T-cell (primary cell): ENCODE data around the gene PIK3R1. TPM values are rescaled to one million over a fixed set of nuclear protein-coding genes. Genes with fewer than 3 reads are reported as not detected.

ENCODE experiments used
- ATAC-seq, 4 experiments: fragments of 200-7000 bp in 3 of 4; fragments of 150-1000 bp in 1 of 4; cut with Tn5 transposase; replicated peaks in 1 of 4; 1 replicate in 3 of 4; 2 replicates in 1 of 4; pipeline ENCODE4 v1.10.0; 2021; ENCODE audit warnings: moderate library complexity in 3 of 4, mild to moderate bottlenecking in 2 of 4, moderate number of reproducible peaks in 1 of 4
- CTCF ChIA-PET, 2 donors: fragments of 300-600 bp; sonication (Branson Sonifier 250); formaldehyde crosslinking; loops; one replicate each; lab custom pipeline; 2022; ENCODE audit warnings: antibody characterized with exemption in 2 of 2; lab: Charles Lee
- POLR2A ChIA-PET, 2 donors: fragments of 300-600 bp; sonication (Branson Sonifier 250); formaldehyde crosslinking; loops; one replicate each; lab custom pipeline; 2022; ENCODE audit warnings: antibody characterized with exemption in 2 of 2; lab: Charles Lee
- DNase-seq, 35 experiments: peaks; one replicate each; pipeline versions ENCODE4 v3.0.0 to v3.0.0-alpha.2; 2013 to 2023
- H3K27ac ChIP-seq: one replicate; pipeline ENCODE4 v1.5.1; 2013; ENCODE audit warnings: low read length
- H3K27me3 ChIP-seq, 2 experiments: replicated peaks in 1 of 2; 1 replicate in 1 of 2; 2 replicates in 1 of 2; pipeline versions ENCODE4 v1.6.1 to v1.7.0; 2013; ENCODE audit warnings: low read length in 1 of 2, mixed read lengths in 1 of 2; ENCODE audit not compliant: control insufficient read depth in 2 of 2, insufficient read depth in 2 of 2; ENCODE audit errors: extremely low read depth in 1 of 2
- H3K36me3 ChIP-seq, 2 donors: 1 replicate in 1 of 2; 2 replicates in 1 of 2; pipeline versions ENCODE4 v1.6.1 to v1.7.0; 2013; ENCODE audit warnings: low read length in 1 of 2; ENCODE audit not compliant: control insufficient read depth in 2 of 2, insufficient read depth in 1 of 2; ENCODE audit errors: extremely low read depth in 1 of 2
- H3K4me1 ChIP-seq, 2 experiments: 1 replicate in 1 of 2; 2 replicates in 1 of 2; pipeline versions ENCODE4 v1.6.1 to v1.7.0; 2013; ENCODE audit warnings: low read length in 2 of 2, mixed read lengths in 1 of 2; ENCODE audit not compliant: insufficient read depth in 2 of 2, control insufficient read depth in 1 of 2; ENCODE audit errors: extremely low read depth in 1 of 2
- H3K4me3 ChIP-seq, 2 donors: 1 replicate in 1 of 2; 2 replicates in 1 of 2; pipeline versions ENCODE4 v1.5.1 to v1.7.0; 2013; ENCODE audit warnings: mild to moderate bottlenecking in 2 of 2, low read length in 1 of 2, moderate library complexity in 1 of 2; ENCODE audit not compliant: control insufficient read depth in 1 of 2; ENCODE audit errors: extremely low read depth in 1 of 2
- H3K9me3 ChIP-seq: 2 replicates; pipeline ENCODE4 v1.7.0; 2013
- H3K27ac Mint-ChIP-seq, 2 donors: one replicate each; pipeline ENCODE4 v1.8.0; 2020 to 2021; ENCODE audit warnings: mild to moderate bottlenecking in 2 of 2, mixed read lengths in 2 of 2
- H3K27me3 Mint-ChIP-seq, 2 donors: one replicate each; pipeline ENCODE4 v1.8.0; 2021 to 2022; ENCODE audit warnings: mixed read lengths in 2 of 2
- H3K36me3 Mint-ChIP-seq: one replicate; pipeline ENCODE4 v1.8.0; 2021; ENCODE audit warnings: mixed read lengths
- H3K4me1 Mint-ChIP-seq, 3 donors: one replicate each; pipeline ENCODE4 v1.8.0; 2020 to 2022; ENCODE audit warnings: mixed read lengths in 3 of 3, mild to moderate bottlenecking in 1 of 3
- H3K4me3 Mint-ChIP-seq, 3 donors: one replicate each; pipeline ENCODE4 v1.8.0; 2020 to 2022; ENCODE audit warnings: mild to moderate bottlenecking in 3 of 3, mixed read lengths in 3 of 3, moderate library complexity in 3 of 3
- H3K9me3 Mint-ChIP-seq, 3 donors: one replicate each; pipeline ENCODE4 v1.8.0; 2020 to 2022; ENCODE audit warnings: mixed read lengths in 3 of 3
- WGBS: methylation state at CpG from one replicate; pipeline ENCODE4 v1.1.5; 2013; ENCODE audit warnings: missing lambda C conversion rate; ENCODE audit not compliant: insufficient coverage; 5-methylcytosine and 5-hydroxymethylcytosine counted together
- total RNA-seq, 35 experiments: library from RNA in 6 of 35; stranded (reverse) in 6 of 35; fragments of 120-200 nt in 1 of 35; gene quantifications; one replicate each; pipeline versions ENCODE4 v1.2.1 to v1.2.4 and lab custom pipeline; 2013 to 2026

Gene PIK3R1
- total RNA-seq, 5 donors from 2014 or later (not counting 1 experiment from before 2014, with no cell fraction given) = 83.7 to 370 (median 105) TPM

DNA sequence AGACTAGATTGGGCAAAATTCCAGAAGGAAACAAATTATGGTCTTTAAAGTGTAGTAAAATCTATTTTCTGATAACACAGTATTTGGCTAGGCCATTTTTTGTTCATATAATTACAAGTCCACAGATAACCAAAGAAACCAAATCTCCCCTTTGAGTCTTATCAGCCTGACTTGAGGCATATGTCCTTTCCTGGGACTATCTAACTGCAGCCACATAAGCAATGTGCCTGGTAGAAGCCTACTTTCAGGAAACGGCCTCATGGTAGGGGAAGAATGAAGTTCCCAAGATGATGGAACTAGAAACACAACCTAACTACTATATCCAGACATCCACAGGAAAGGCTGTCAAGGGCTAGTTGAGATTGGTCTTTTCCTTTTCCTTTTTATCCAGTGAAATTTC, 130.0 kb downstream of the PIK3R1 start:
- Histone ChIP-seq H3K4me1 (peaks cover 0 to 8% of the 10 kb centered on the region in 2 experiments), H3K27me3 (no peaks in the 10 kb centered on the region), H3K27ac (no peak overlapping the region), H3K9me3 (no peaks in the 10 kb centered on the region), H3K36me3 (no peaks in the 10 kb centered on the region), H3K4me3 (no peak overlapping the region)
- ATAC-seq = no peak
- no peak overlapping the region for H3K4me3 Mint-ChIP-seq
- no peak for DNase-seq
- no peaks in the 10 kb centered on the region for H3K27me3 Mint-ChIP-seq
- ChIA-PET CTCF (no interaction called here), POLR2A (interaction anchor here in 1 of 2 donors (0.6 kb wide), 1 partner anchor 14 kb away, joined by 8 read pairs; no protein-coding TSS in a partner anchor)
- no peaks in the 10 kb centered on the region for H3K36me3 Mint-ChIP-seq
- no peak overlapping the region for H3K27ac Mint-ChIP-seq
- H3K9me3 Mint-ChIP-seq = peaks cover 0 to 8% (median 6%) of the 10 kb centered on the region in 3 donors
- H3K4me1 Mint-ChIP-seq = peaks cover 8 to 18% (median 11%) of the 10 kb centered on the region in 3 donors
- no CpG with 5 or more reads among the region's 1 CpG for WGBS

DNA sequence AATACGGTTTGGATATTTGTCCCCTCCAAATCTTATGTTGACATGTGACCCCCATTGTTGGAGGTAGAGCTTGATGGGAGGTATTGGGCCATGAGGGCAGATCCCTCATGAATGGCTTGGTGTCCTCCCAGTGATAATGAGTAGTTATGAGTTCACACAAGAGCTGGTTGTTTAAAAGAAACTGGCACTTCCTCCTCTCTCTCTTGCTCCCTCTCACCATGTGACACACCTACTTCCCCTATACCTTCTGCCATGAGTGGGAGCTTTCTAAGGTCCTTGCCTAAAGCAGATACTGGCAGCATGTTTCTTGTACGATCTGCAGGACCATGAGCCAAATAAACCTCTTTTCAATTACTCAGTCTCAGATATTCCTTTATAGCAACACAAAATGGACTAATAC, 132.0 kb downstream of the PIK3R1 start:
- Mint-ChIP-seq H3K27me3 (no peaks in the 10 kb centered on the region), H3K9me3 (peaks cover 0 to 8% (median 6%) of the 10 kb centered on the region in 3 donors), H3K36me3 (no peaks in the 10 kb centered on the region), H3K4me1 (peaks cover 8 to 18% (median 11%) of the 10 kb centered on the region in 3 donors), H3K27ac (no peak overlapping the region), H3K4me3 (no peak overlapping the region)
- WGBS = no CpG with 5 or more reads among the region's 2 CpGs
- Histone ChIP-seq H3K36me3 (no peaks in the 10 kb centered on the region), H3K4me1 (peaks cover 0 to 8% of the 10 kb centered on the region in 2 experiments), H3K27me3 (no peaks in the 10 kb centered on the region), H3K9me3 (no peaks in the 10 kb centered on the region), H3K4me3 (no peak overlapping the region), H3K27ac (no peak overlapping the region)
- DNase-seq (no peak), ATAC-seq (no peak)
- ChIA-PET POLR2A (no interaction called here), CTCF (no interaction called here)

DNA sequence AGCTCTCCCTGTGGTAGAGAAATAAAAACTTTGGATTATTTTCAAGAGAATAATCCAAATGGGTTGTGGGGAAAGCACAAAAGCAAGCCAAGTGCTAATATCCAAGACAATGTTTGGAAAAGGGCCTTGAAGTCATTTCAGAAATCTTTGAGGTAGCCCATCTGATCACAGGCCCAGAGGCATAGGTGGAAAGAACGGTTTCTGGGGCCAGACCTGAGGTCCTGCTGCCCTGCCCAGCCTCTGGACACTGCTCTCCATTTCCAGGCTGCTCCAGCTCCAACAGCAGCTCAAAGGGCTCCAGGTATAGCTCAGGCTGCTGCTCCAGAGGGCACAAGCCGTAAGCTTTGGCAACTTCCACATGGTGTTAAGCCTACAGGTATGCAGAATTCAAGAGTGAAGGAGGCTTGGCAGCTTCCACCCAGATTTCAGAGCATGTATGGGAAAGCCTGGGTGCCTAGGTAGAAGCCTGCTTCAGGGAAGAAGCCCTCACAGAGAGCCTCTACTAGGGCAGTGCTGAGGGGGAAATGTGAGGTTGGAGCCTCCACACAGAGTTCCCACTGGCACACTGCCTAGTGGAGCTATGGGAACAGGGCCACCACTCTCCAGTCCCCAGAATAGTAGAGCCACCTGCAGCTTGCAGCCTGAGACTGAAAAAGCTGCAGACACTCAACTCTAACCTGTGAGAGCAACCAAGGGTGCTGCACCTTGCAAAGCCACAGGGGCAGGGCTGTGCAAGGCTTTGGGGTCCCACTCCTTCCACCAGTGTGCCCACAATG, 133.1 kb downstream of the PIK3R1 start:
- H3K4me1 Mint-ChIP-seq = peaks cover 8 to 15% (median 11%) of the 10 kb centered on the region in 3 donors
- POLR2A ChIA-PET = no interaction called here
- no peaks in the 10 kb centered on the region for H3K36me3 ChIP-seq
- H3K27me3 Mint-ChIP-seq = no peaks in the 10 kb centered on the region
- CTCF ChIA-PET = no interaction called here
- WGBS = 92% methylated on average over 2 of the region's 2 CpGs
- peaks cover 0 to 8% of the 10 kb centered on the region in 2 experiments for H3K4me1 ChIP-seq
- no peak overlapping the region for H3K27ac Mint-ChIP-seq
- H3K4me3 Mint-ChIP-seq = no peak overlapping the region
- H3K36me3 Mint-ChIP-seq = no peaks in the 10 kb centered on the region
- no peak overlapping the region for H3K27ac ChIP-seq
- DNase-seq (no peak), ATAC-seq (no peak)
- no peak overlapping the region for H3K4me3 ChIP-seq
- H3K9me3 ChIP-seq = no peaks in the 10 kb centered on the region
- H3K9me3 Mint-ChIP-seq = peaks cover 0 to 8% (median 6%) of the 10 kb centered on the region in 3 donors
- no peaks in the 10 kb centered on the region for H3K27me3 ChIP-seq

DNA sequence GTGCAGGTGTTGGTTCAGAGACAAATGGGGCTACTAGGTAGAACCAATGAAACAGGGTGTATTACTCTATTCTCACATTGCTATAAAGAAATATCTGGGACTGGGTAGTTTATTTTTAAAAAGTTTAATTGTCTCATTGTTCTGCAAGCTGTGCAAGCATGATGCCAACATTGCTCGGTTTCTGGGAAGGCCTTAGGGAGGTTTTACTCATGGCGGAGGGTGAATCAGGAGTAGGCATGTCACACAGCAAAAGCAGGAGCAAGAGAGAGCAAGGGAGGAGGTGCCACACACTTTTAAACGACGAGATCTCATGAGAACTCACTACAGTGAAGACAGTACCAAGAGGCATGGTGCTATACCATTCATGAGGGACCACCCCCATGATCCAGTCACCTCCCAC, 134.6 kb downstream of the PIK3R1 start:
- ATAC-seq = no peak
- H3K9me3 Mint-ChIP-seq = peaks cover 0 to 8% (median 6%) of the 10 kb centered on the region in 3 donors
- WGBS = 90% methylated on average over 2 of the region's 4 CpGs

More for the DNA sequence above, 134.6 kb downstream of the PIK3R1 start:
- ChIA-PET POLR2A (interaction anchor here in 1 of 2 donors (0.6 kb wide), 1 partner anchor 15 kb away, joined by 4 read pairs; no protein-coding TSS in a partner anchor), CTCF (no interaction called here)
- Mint-ChIP-seq H3K4me1 (peaks cover 0 to 3% (median 0%) of the 10 kb centered on the region in 3 donors), H3K36me3 (no peaks in the 10 kb centered on the region), H3K27me3 (no peaks in the 10 kb centered on the region), H3K4me3 (no peak overlapping the region), H3K27ac (no peak overlapping the region)
- Histone ChIP-seq H3K36me3 (no peaks in the 10 kb centered on the region), H3K4me1 (no peaks in the 10 kb centered on the region), H3K27ac (no peak overlapping the region), H3K4me3 (no peak overlapping the region), H3K27me3 (peaks cover 0 to 3% of the 10 kb centered on the region in 2 experiments), H3K9me3 (no peaks in the 10 kb centered on the region)
- DNase-seq = no peak
